NT2/D1 (cell line): ENCODE data around the gene MT4.

Experiments
- DNase-seq: peaks from one replicate; pipeline ENCODE4 v3.0.0-alpha.2; 2011; ENCODE audit warnings: low read depth, low spot score
- H3K27me3 ChIP-seq: 2 replicates; pipeline ENCODE4 v1.6.0; 2011; ENCODE audit warnings: mild to moderate bottlenecking; ENCODE audit not compliant: insufficient read length, insufficient read depth
- H3K36me3 ChIP-seq: 2 replicates; pipeline ENCODE4 v1.6.1; 2011; ENCODE audit warnings: mild to moderate bottlenecking, low read length, mixed read lengths; ENCODE audit not compliant: insufficient read depth, insufficient read length
- H3K4me1 ChIP-seq: 2 replicates; pipeline ENCODE4 v1.5.1; 2011; ENCODE audit not compliant: insufficient read depth, insufficient read length
- H3K4me3 ChIP-seq: 2 replicates; pipeline ENCODE4 v1.5.1; 2011; ENCODE audit warnings: low read depth; ENCODE audit not compliant: insufficient read length
- H3K9ac ChIP-seq: 2 replicates; pipeline ENCODE4 v1.6.0; 2011; ENCODE audit warnings: low read depth; ENCODE audit not compliant: insufficient read length
- H3K9me3 ChIP-seq: 2 replicates; pipeline ENCODE4 v1.5.1; 2011; ENCODE audit warnings: mild to moderate bottlenecking, low read length; ENCODE audit not compliant: insufficient read depth
- SUZ12 ChIP-seq: IDR thresholded peaks from 2 replicates; pipeline ENCODE4 v1.6.1; 2011; ENCODE audit not compliant: insufficient read length, insufficient read depth; ENCODE audit errors: extremely low read depth
- YY1 ChIP-seq: IDR thresholded peaks from 2 replicates; pipeline ENCODE4 v1.6.1; 2011; ENCODE audit not compliant: insufficient read length, insufficient read depth
- ZNF274 ChIP-seq: IDR thresholded peaks from 2 replicates; pipeline ENCODE4 v1.6.1; 2011; ENCODE audit warnings: mild to moderate bottlenecking, low read depth, low read length

The MT4 gene

GRCh38 chr16:56530872-56531271 is 34.0 kb upstream of the MT4 start:
- H3K9me3 ChIP-seq = no peaks in the 10 kb centered on the region
- no peak overlapping the region for H3K9ac ChIP-seq
- H3K27me3 ChIP-seq = peaks cover 3% of the 10 kb centered on the region
- no peaks in the 10 kb centered on the region for H3K36me3 ChIP-seq
- H3K4me3 ChIP-seq = no peak overlapping the region
- no peak for TF ChIP-seq YY1
- TF ChIP-seq SUZ12 = no peak
- TF ChIP-seq ZNF274 = no peak
- no peaks in the 10 kb centered on the region for H3K4me1 ChIP-seq
- no peak for DNase-seq

- Histone ChIP-seq H3K4me1 (no peaks in the 10 kb centered on the region), H3K27me3 (peaks cover under 1% of the 10 kb centered on the region), H3K36me3 (no peaks in the 10 kb centered on the region), H3K4me3 (no peak overlapping the region), H3K9ac (no peak overlapping the region), H3K9me3 (no peaks in the 10 kb centered on the region)
- no peak for TF ChIP-seq YY1
- no peak for TF ChIP-seq SUZ12
- TF ChIP-seq ZNF274 = no peak
- DNase-seq = no peak
Observed at GRCh38 chr16:56532714-56533113, 32.2 kb upstream of the MT4 start.

- Histone ChIP-seq H3K27me3 (no peaks in the 10 kb centered on the region), H3K4me3 (no peak overlapping the region), H3K9me3 (no peaks in the 10 kb centered on the region), H3K9ac (no peak overlapping the region), H3K4me1 (no peaks in the 10 kb centered on the region), H3K36me3 (no peaks in the 10 kb centered on the region)
- no peak for DNase-seq
- TF ChIP-seq YY1 (no peak), ZNF274 (no peak), SUZ12 (no peak)
Observed at GRCh38 chr16:56534847-56535383, 30.0 kb upstream of the MT4 start.

- H3K36me3 ChIP-seq = no peaks in the 10 kb centered on the region
- TF ChIP-seq ZNF274 (no peak), YY1 (no peak), SUZ12 (no peak)
- no peaks in the 10 kb centered on the region for H3K9me3 ChIP-seq
Observed at GRCh38 chr16:56538331-56538730, 26.5 kb upstream of the MT4 start.

GRCh38 chr16:56539656-56540055 is 25.2 kb upstream of the MT4 start:
- no peak overlapping the region for H3K4me3 ChIP-seq
- no peaks in the 10 kb centered on the region for H3K4me1 ChIP-seq
- TF ChIP-seq SUZ12 (no peak), ZNF274 (no peak), YY1 (no peak)
- no peak overlapping the region for H3K9ac ChIP-seq
- no peaks in the 10 kb centered on the region for H3K27me3 ChIP-seq
- no peak for DNase-seq
- no peaks in the 10 kb centered on the region for H3K9me3 ChIP-seq
- H3K36me3 ChIP-seq = no peaks in the 10 kb centered on the region

More at GRCh38 chr16:56538331-56538730, 26.5 kb upstream of the MT4 start:
- no peaks in the 10 kb centered on the region for H3K27me3 ChIP-seq
- no peak for DNase-seq
- H3K4me1 ChIP-seq = no peaks in the 10 kb centered on the region
- H3K9ac ChIP-seq = no peak overlapping the region
- no peak overlapping the region for H3K4me3 ChIP-seq

- no peak for TF ChIP-seq SUZ12
- no peak for TF ChIP-seq YY1
- TF ChIP-seq ZNF274 = no peak
- Histone ChIP-seq H3K4me3 (no peak overlapping the region), H3K36me3 (no peaks in the 10 kb centered on the region), H3K9ac (no peak overlapping the region), H3K9me3 (no peaks in the 10 kb centered on the region), H3K27me3 (no peaks in the 10 kb centered on the region), H3K4me1 (peaks cover 1% of the 10 kb centered on the region)
- DNase-seq = no peak
Observed at GRCh38 chr16:56542039-56542438, 22.8 kb upstream of the MT4 start.

- DNase-seq = peak; percentile 92
- Histone ChIP-seq H3K4me3 (no peak overlapping the region), H3K36me3 (no peaks in the 10 kb centered on the region), H3K4me1 (peaks cover 10% of the 10 kb centered on the region), H3K9me3 (no peaks in the 10 kb centered on the region), H3K27me3 (no peaks in the 10 kb centered on the region), H3K9ac (peak overlapping the region; percentile 54)
- TF ChIP-seq SUZ12 (no peak), YY1 (no peak), ZNF274 (no peak)
Observed at GRCh38 chr16:56547120-56547948, 17.5 kb upstream of the MT4 start.
